Coronary artery (tissue), 2 donors: ENCODE measurements around the gene RAB31.

Experiments
- DNase-seq: peaks from one replicate; pipeline ENCODE4 v3.0.0-alpha.2; 2017; ENCODE audit warnings: low spot score
- H3K27ac ChIP-seq, 2 donors: fragments of 200-600 bp; sonication (generic); one replicate each; pipeline ENCODE4 v1.5.1; 2016 to 2019
- H3K4me3 ChIP-seq: fragments of 200-600 bp; sonication (generic); 2 replicates; pipeline ENCODE4 v1.5.1; 2016; ENCODE audit warnings: mild to moderate bottlenecking, moderate library complexity
- CTCF ChIP-seq: fragments of 200-600 bp; sonication (generic); IDR thresholded peaks from one replicate; pipeline ENCODE4 v1.5.1; 2019; ENCODE audit warnings: antibody characterized with exemption

Gene RAB31

DNA sequence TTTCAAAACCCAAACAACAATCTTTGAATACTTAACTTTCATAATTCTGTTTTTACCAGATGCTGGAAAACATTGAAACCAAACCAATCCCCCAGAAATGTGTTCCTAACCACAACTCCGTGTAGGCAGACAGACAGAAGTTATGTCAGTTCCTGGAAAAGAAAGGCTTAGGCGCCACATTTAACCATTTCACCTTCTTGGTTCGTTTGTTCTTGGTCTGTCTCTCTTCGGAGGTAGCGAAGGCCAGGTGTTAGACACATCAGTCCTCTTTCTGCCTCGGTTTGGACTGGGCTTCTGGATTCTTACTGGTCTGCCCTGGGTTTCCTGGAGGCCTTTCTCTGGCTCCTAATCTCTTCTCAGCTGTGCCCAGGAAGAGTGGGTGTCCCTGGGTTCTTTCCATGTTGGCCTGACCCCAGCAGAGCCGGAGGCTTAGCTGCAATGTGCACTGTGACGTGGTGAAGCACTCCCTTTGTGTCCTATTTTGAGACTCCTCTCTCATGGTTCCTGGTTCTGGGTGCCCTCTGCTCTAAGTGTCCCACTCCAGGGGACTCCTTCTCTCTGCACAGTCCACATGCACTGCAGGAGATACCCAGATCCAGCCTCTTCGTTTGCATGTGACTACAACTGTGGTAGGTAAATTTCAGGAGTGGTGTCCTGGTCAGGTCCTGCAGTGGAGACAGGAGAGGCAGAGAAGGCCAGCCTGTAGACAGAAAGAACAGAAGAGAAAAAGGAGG, 23.1 kb upstream of the RAB31 start:
- DNase-seq, result no peak
- TF ChIP-seq CTCF, result no peak
- Histone ChIP-seq H3K4me3 (peak overlapping the region; percentile 47), H3K27ac (peak overlapping the region; percentile 43 to 81)

DNA sequence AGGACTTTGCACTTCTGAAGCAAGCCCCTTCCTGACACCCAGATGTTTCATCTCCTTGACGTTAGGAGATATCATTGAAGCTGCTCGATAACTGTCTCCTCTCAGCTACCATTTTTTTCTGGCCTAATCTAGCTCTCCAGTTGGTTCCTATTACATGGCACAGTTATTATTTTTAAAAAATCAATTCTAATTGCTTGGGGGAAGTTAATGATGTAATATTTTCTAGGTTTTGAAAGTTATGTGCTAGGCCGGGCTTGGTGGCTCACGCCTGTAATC, 22.5 kb upstream of the RAB31 start:
- H3K27ac ChIP-seq, result peak overlapping the region; percentile 43 to 81
- H3K4me3 ChIP-seq, result no peak overlapping the region
- no peak for DNase-seq
- TF ChIP-seq CTCF, result no peak

- Histone ChIP-seq H3K27ac (no peak overlapping the region), H3K4me3 (no peak overlapping the region)
- no peak for DNase-seq
- no peak for TF ChIP-seq CTCF
These were observed 19.9 kb upstream of the RAB31 start for GRCh38 chr18:9688036-9688741.

DNA sequence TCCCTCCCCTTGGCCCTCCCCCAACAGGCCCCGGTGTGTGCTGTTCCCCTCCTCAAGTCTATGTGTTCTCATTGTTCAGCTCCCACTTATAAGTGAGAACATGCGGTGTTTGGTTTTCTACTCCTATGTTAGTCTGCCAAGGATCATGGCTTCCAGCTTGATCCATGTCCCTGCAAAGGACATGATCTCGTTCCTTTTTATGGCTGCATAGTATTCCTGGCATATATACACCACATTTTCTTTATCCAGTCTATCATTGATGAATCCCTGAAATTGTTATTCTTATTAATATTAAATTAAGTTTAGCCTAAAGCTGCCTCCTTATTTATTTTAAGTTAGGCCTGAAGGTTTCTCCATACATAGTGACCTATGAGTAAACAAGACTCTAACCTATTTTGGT, 18.8 kb upstream of the RAB31 start:
- DNase-seq, result no peak
- H3K27ac ChIP-seq, result no peak overlapping the region
- no peak overlapping the region for H3K4me3 ChIP-seq
- no peak for TF ChIP-seq CTCF

DNA sequence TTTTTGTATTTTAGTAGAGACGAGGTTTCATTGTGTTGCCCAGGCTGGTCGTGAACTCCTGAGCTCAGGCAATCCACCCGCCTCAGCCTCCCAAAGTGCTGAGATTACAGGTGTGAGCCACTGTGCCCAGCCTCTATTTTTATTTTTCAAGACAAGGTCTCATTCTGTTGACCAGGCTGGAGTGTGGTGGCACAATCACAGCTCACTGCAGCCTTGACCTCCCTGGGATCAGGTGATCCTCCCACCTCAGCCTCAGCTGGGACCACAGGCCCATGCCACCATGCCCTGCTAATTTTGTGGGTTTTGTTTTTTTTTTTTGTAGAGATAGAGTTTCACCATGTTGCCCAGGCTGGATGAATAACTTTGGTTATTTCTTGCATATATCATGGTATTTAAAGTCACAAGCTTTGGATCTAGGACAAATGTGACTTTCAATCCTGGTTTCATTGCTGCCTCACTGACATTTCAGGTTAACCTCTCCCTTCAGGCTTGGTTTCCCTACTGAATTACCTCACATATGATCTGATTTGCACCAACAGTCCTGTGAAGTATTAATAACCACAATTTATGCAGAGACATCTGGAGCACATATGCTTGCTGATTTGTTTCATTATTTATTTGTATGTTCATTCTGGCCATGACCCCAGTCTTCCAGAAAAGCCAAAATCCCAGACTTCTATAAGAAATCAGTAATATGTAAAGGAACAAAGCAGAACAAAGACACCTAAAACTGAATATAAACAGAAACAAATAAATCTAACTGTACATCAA, 17.5 kb upstream of the RAB31 start:
- TF ChIP-seq CTCF, result no peak
- no peak overlapping the region for H3K4me3 ChIP-seq
- no peak for DNase-seq
- no peak overlapping the region for H3K27ac ChIP-seq

DNA sequence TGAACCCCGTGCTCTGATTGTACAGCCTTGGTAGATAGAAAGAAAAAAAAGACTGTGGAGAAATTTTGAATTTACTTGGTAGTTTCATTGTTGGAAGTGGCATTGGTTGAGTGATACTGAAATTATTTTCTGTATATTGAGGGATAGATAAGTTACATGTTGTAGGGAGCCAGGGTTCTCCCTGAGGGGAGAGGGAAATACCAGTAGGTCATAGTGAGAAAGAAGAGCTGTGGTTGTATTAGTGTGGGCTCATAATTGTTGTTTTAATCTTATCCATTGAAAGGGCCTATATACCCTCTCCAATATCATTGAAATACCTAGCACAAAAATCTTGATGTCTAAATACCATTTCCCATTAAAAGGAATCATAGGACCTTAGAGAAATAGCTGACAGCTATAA, 16.9 kb upstream of the RAB31 start:
- H3K27ac ChIP-seq, result no peak overlapping the region
- no peak for TF ChIP-seq CTCF
- H3K4me3 ChIP-seq, result no peak overlapping the region
- DNase-seq, result no peak

DNA sequence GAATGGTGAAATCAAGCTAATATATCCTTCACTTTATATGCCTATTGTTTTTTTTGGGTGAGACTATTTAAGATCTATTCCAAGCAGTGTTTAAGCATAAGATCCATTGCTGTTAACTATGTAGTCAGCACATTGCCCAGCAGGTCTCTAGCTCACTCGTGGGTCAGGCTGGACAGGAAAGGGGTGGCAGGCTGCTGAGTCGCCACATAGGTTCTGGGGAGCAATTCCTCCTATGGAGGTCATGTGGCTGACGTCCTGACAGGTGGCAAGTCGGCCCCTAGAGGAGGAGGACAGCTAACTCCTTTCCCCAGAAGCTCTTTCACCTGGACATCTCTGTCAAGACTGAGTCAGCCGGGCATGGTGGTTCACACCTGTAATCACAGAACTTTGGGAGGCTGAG, 13.9 kb upstream of the RAB31 start:
- Histone ChIP-seq H3K4me3 (no peak overlapping the region), H3K27ac (no peak overlapping the region)
- DNase-seq, result no peak
- no peak for TF ChIP-seq CTCF
